Lung (tissue), 12 donors: ENCODE results near the gene TBC1D10B. TPM values are rescaled to one million over a fixed set of nuclear protein-coding genes. Genes with fewer than 3 reads are reported as not detected.

Source experiments
- ATAC-seq: fragments of 200-7000 bp; cut with Tn5 transposase; one replicate; pipeline ENCODE4 v1.9.1; 2020; ENCODE audit warnings: moderate number of reproducible peaks; ENCODE audit not compliant: insufficient read depth, low FRiP score
- DNase-seq, 3 donors: peaks; one replicate each; pipeline ENCODE4 v3.0.0-alpha.2; 2013 to 2017
- H3K27ac ChIP-seq, 2 donors: one replicate each; pipeline ENCODE4 v1.5.1; 2013; ENCODE audit warnings: mild to moderate bottlenecking in 2 of 2, moderate library complexity in 2 of 2, control low read depth in 1 of 2, inconsistent platforms in 1 of 2, low read depth in 1 of 2, low read length in 1 of 2
- H3K27me3 ChIP-seq, 3 donors: one replicate each; pipeline ENCODE4 v1.5.1; 2013; ENCODE audit warnings: low read length in 2 of 3; ENCODE audit not compliant: control insufficient read depth in 3 of 3, insufficient read depth in 3 of 3
- H3K36me3 ChIP-seq, 4 donors: one replicate each; pipeline ENCODE4 v1.5.1; 2013; ENCODE audit warnings: low read length in 4 of 4, mild to moderate bottlenecking in 1 of 4, moderate library complexity in 1 of 4; ENCODE audit not compliant: control insufficient read depth in 4 of 4, insufficient read depth in 4 of 4
- H3K4me1 ChIP-seq, 5 donors: one replicate each; pipeline ENCODE4 v1.5.1; 2013; ENCODE audit warnings: low read length in 5 of 5, mild to moderate bottlenecking in 2 of 5, moderate library complexity in 1 of 5; ENCODE audit not compliant: control insufficient read depth in 5 of 5, insufficient read depth in 5 of 5
- H3K4me3 ChIP-seq: one replicate; pipeline ENCODE4 v1.5.1; 2013; ENCODE audit warnings: mild to moderate bottlenecking, control low read depth, moderate library complexity
- H3K9ac ChIP-seq, 2 donors: one replicate each; pipeline ENCODE4 v1.5.1; 2013; ENCODE audit warnings: low read length in 2 of 2, control low read depth in 1 of 2; ENCODE audit not compliant: insufficient read depth in 1 of 2
- H3K9me3 ChIP-seq, 4 donors: one replicate each; pipeline ENCODE4 v1.5.1; 2013; ENCODE audit warnings: low read length in 3 of 4, mild to moderate bottlenecking in 1 of 4, moderate library complexity in 1 of 4; ENCODE audit not compliant: control insufficient read depth in 4 of 4, insufficient read depth in 3 of 4
- WGBS, 2 donors: extraction: QIAGEN DNeasy Blood & Tissue Kit; methylation state at CpG; one replicate each; pipeline ENCODE4 v1.1.7; 2013; 5-methylcytosine and 5-hydroxymethylcytosine counted together
- polyA plus RNA-seq, 2 donors: library from polyadenylated mRNA; stranded (reverse); fragments of 200-250 nt; gene quantifications; one replicate each; pipeline ENCODE4 v1.2.1, GENCODE V29; 2013
- total RNA-seq, 2 donors: library from RNA; depleted of rRNA in 1 of 2; stranded (reverse); fragments of >200 nt in 1 of 2; gene quantifications; one replicate each; pipeline ENCODE4 v1.2.1, GENCODE V29; 2014 to 2021
- TF ChIP-seq, protein P1 (sequence below): IDR thresholded peaks from 2 replicates; pipeline ENCODE4 v1.5.1; 2012; ENCODE audit warnings: mild to moderate bottlenecking; ENCODE audit errors: control extremely low read depth, extremely low read depth
- donor health status: control.
- donor health status: control.
- donor health status: Bipolar disorder and iron deficiency.
- donor health status: healthy.
- donor health status: DM: yes; HTN: yes; CAD: no.

Gene TBC1D10B
- total and polyA plus RNA-seq, 4 donors = 26.9 to 43.6 (median 29.8) TPM

GRCh38 chr16:30375864-30376263 is 5.6 kb upstream of the TBC1D10B start:
- TF ChIP-seq, protein P1, sequence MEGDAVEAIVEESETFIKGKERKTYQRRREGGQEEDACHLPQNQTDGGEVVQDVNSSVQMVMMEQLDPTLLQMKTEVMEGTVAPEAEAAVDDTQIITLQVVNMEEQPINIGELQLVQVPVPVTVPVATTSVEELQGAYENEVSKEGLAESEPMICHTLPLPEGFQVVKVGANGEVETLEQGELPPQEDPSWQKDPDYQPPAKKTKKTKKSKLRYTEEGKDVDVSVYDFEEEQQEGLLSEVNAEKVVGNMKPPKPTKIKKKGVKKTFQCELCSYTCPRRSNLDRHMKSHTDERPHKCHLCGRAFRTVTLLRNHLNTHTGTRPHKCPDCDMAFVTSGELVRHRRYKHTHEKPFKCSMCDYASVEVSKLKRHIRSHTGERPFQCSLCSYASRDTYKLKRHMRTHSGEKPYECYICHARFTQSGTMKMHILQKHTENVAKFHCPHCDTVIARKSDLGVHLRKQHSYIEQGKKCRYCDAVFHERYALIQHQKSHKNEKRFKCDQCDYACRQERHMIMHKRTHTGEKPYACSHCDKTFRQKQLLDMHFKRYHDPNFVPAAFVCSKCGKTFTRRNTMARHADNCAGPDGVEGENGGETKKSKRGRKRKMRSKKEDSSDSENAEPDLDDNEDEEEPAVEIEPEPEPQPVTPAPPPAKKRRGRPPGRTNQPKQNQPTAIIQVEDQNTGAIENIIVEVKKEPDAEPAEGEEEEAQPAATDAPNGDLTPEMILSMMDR = no peak
- H3K27ac ChIP-seq = no peak overlapping the region
- peaks cover 0 to 10% (median 5%) of the 10 kb centered on the region in 5 donors for H3K4me1 ChIP-seq
- no peak overlapping the region for H3K4me3 ChIP-seq
- ATAC-seq (no peak), DNase-seq (no peak)
- H3K27me3 ChIP-seq = no peaks in the 10 kb centered on the region
- H3K9ac ChIP-seq = no peak overlapping the region
- H3K9me3 ChIP-seq = no peaks in the 10 kb centered on the region
- H3K36me3 ChIP-seq = no peaks in the 10 kb centered on the region
- WGBS, 2 donors = 91 to 94% methylated on average over 8 of the region's 8 CpGs

DNA sequence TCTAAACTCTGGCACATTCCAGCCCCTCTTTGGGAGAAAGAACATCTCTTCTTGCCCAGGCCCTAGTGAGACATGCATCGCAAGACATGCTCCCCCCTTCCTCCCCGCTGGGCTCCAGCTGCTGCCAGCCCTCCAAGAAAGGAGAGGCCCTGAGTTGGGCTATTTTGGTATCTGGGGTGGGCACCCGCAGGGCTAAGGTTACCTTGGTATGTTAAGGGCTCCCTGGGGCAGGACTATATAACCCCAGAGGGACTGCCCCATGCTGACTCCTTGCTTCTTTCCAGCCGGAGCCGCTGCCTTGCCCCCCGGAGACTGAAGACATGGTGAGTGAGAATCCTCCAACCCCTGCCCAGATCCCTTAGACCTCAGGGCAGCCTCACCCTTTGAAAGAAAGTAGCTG is 4.2 kb upstream of the TBC1D10B start, which contains the start of gene MYL11:
Gene MYL11 (plus strand): TSS at position 265 of the 400 bp plus-strand sequence. CDS start 56 bp downstream, at position 321.
- TF ChIP-seq, protein P1 = no peak
- H3K27me3 ChIP-seq = no peaks in the 10 kb centered on the region
- no peaks in the 10 kb centered on the region for H3K9me3 ChIP-seq
- no peak within 1 kb of the TSS for H3K4me3 ChIP-seq
- H3K27ac ChIP-seq = no peak within 1 kb of the TSS
- H3K36me3 ChIP-seq = no peaks in the 10 kb centered on the region
- no peak within 1 kb of the TSS for H3K9ac ChIP-seq
- 93 to 96% methylated on average over 6 of the region's 6 CpGs for WGBS, 2 donors
- ATAC-seq (no peak), DNase-seq (no peak)
- peaks cover 0 to 10% (median 5%) of the 10 kb centered on the region in 5 donors for H3K4me1 ChIP-seq

- Histone ChIP-seq H3K36me3 (no peaks in the 10 kb centered on the region), H3K4me3 (no peak overlapping the region), H3K27ac (no peak overlapping the region), H3K27me3 (no peaks in the 10 kb centered on the region), H3K9ac (no peak overlapping the region), H3K9me3 (no peaks in the 10 kb centered on the region), H3K4me1 (peaks cover under 1 to 22% (median 11%) of the 10 kb centered on the region in 5 donors)
- TF ChIP-seq, protein P1 = no peak
- WGBS, 2 donors = 80 to 86% methylated on average over 5 of the region's 5 CpGs
- DNase-seq = no peak
- no peak for ATAC-seq
These were observed 2.4 kb upstream of the TBC1D10B start for GRCh38 chr16:30372725-30373124.
